Suppressor macrophage treated with lipopolysaccharide for 4 hours (primary cell): ENCODE results near the gene USP34.
"Not testable (repeated sequence)": the region's sequence is repeated elsewhere in the genome, so short reads cannot be mapped to it uniquely, and the experiment has no call there.

Experiments used
- DNase-seq: peaks from one replicate; pipeline ENCODE4 v3.0.0-alpha.2; 2020

USP34 gene

DNA sequence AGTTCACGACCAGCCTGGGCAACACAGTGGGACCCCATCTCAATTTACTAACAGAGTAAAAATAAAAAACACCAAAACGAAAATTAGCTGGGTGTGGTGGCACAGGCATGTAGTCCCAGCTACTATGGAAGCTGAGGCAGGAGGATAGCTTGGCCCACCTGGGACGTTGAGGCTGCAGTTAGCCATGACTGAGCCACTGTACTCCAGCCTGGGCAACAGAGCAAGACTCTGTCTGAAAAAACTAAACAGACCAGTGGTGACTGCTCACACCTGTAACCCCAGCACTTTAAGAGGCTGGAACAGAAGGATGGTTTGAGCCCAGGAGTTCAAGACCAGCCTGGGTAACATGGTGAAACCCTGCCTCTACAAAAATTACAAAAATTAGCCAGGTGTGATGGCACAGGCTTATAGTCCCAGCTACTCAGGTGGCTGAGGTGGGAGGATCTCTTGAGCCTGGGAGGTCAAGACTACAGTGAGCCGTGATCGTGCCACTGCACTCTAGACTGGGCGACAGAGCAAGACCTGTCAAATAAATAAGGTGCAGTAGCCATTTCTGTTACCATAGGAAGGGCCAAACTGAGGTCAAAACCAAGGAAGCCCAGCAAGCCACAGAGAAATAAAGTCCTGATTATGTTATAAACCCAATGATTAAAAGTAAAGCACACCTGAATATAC is 14.0 kb downstream of the USP34 start:
- no peak for DNase-seq

DNA sequence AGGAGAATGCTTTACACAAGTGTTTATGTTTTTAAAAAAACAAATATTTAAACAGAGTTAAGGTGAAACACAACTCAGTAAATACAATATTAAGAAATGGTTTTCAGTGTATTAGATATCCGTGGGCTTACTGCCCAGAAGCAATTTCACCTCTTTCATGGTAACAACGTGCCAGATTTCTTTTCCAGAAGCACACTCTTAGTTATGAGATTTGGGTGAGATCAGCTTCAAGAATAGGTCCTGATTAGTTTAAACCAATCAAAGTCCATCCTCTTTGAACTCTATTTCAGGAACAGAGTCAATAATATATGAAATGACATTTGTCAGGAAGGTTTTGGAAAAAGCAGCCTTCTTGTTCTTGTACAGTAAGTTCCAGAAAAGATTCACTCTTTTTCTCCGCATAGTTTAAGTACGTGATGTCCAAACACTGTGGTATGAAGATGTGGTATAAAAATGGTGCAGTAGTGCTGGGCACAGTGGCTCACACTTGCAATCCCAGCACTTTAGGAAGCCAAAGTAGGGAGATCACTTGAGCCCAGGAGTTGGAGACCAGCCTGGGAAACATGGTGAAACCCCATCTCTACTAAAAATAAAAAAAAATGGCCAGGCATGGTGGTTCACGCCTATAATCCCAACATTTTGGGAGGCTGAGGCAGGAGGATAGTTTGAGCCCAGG is 14.7 kb downstream of the USP34 start:
- DNase-seq = no peak

DNA sequence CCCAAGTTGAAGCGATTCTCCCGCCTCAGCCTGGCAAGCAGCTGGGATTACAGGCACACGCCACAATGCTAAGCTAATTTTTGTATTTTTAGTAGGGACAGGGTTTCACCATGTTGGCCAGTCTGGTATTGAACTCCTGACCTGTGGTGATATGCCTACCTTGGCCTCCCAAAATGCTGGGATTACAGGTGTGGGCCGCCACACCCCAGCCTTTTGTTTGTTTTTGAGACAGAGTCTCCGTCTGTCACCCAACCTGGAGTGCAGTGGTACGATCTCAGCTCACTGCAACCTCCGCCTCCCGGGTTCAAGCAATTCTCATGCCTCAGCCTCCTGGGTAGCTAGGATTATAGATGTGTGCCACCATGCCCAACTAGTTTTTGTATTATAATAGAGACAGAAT is 15.9 kb downstream of the USP34 start:
- not testable (repeated sequence) for DNase-seq

DNA sequence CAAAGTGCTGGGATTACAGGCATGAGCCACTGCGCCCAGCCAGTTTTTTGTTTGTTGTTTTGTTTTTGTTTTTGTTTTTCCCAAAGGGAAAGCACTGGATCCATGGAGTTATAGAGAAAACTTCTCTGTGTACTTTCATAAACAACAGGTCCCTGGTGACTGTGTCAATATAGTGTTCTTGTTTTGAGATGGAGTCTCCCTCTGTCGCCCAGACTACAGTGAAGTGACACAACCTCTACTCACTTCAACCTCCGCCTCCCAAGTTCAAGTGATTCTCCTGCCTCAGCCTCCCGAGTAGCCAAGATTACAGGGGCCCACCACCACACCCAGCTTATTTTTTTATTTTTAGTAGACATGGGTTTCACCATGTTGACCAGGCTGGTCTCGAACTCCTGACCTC is 16.5 kb downstream of the USP34 start:
- DNase-seq = no peak

GRCh38 chr2:61452392-61452791 is 18.5 kb downstream of the USP34 start:
- no peak for DNase-seq

GRCh38 chr2:61451178-61451577 is 19.7 kb downstream of the USP34 start:
- no peak for DNase-seq

DNA sequence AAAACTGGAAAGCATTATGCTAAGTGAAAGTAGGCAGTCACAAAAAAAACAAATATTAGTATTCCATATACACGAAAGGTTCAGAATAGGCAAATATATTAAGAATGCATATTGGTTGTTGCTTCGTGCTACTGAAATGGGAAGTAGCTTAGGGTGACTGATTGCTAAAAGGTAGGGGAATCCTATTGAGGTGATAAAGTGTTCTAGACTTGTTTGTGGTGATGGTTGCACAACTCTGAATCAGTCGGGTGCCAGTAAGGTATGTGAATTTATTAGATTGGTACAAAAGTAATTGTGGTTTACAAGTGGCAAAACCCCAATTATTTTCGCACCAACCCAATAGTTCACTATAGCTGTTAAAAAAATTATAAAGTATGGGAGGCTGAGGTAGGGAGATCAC is 20.7 kb downstream of the USP34 start:
- no peak for DNase-seq

GRCh38 chr2:61448229-61448628 is 22.7 kb downstream of the USP34 start:
- no peak for DNase-seq

DNA sequence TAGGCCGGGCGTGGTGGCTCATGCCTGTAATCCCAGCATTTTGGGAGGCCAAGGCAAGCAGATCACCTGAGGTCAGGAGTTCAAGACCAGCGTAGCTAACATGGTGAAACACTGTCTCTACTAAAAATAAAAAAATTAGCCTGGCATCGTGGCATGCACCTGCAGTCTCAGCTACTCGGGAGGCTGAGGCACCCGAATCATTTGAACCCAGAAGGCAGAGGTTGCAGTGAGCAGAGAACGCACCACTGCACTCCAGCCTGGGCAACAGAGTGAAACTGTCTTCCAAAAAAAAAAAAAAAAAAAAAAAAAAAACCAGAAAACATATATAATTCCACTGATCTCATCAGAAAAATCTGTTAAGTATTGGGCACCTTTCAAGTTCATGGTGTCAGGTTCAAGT is 23.9 kb downstream of the USP34 start:
- DNase-seq = not testable (repeated sequence)

- peak; percentile 86 for DNase-seq
Observed at GRCh38 chr2:61443342-61444041, 27.4 kb downstream of the USP34 start.

DNA sequence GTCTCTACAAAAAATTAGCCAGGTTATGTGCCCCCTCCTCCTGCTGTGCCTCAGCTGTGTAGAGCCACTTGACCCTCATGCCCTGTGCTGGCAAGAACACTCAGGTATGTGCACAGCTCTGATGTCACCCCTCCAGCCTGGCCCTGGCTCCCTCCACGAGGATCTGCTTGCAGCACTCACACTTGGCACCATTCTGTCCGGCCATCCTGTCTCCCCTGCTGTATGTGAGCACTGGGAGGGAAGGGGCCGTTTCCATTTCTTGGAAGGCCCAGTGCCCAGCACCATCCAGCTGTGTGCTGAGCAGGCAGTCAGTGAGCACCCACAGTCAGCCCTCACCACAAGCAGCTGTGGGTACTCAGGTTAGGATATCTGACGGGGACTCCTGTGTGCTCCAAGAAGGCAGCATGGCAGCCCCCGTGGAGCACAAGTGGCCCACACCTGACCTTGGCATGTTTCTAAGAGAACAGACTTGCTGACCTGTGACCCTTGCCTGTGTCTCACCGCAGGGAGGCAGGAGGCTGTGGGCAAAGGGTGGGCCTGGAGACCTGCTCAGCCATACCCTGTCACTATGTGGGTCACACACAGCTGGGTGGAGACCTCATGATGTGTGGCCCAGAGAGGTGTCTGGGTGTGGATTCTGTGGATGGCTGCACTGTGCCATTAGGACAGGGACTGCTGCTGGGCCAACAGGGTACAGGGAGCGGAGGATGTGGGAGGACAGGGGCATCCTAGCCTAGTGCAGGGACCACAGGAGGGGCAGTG is 31.5 kb downstream of the USP34 start:
- no peak for DNase-seq

GRCh38 chr2:61438670-61439069 is 32.2 kb downstream of the USP34 start:
- DNase-seq = no peak

DNA sequence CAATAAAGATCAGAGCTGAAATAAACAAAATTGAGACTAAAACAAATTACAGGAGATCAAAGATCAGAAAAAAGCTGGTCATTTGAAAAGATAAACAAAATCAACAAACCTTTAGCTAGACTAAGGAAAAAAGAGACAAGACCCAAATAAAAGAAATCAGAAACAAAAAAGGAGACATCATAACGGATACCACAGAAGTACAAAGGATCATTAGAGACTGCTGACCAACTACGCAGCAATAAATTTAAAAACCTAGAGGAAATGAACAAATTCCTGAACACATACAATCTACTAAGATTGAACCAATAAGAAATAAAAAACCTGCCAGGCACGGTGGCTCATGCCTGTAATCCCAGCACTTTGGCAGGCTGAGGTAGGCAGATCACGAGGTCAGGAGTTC is 33.7 kb downstream of the USP34 start:
- DNase-seq = no peak

GRCh38 chr2:61436092-61436491 is 34.8 kb downstream of the USP34 start:
- peak; percentile 86 for DNase-seq

DNA sequence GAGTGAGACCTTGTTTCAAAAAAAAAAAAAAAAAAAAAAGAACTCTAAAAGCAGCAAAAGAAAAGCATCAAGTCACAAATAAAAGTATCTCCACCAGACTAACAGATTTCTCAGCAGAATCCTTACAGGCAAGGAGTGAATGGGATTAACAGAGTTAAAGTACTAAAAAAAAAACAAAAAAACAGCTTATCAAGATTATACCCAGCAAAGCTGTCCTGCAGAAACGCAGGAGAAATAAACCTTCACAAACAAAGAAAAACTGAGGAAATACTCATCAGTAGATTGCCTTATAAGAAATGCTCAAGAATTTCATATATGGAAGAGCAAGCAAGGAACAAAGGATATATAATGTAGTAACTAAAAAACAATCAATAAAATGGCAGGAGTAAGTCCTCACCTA is 35.6 kb downstream of the USP34 start:
- DNase-seq = no peak

- peak; percentile 85 for DNase-seq
Observed at GRCh38 chr2:61434314-61434713, 36.6 kb downstream of the USP34 start.

- no peak for DNase-seq
Observed at GRCh38 chr2:61433606-61434005, 37.3 kb downstream of the USP34 start.

DNA sequence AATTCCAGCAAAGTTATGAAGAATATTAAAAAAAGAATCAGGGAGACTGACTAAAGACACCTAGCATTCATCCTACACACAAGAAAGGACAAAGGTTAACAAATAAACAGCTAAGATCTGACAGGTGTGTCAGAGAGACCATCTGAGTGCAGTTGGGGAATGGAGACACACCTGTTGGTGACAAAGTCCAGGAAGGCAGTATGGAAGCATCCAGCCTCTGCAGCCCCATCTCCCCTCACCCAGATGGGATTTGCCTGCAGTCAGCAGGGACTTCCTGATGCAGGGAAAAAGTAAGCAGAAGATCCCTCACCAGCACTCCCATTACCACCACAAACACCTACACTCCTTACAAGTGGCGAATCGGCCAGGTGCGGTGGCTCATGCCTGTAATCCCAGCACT is 37.9 kb downstream of the USP34 start:
- DNase-seq = no peak

DNA sequence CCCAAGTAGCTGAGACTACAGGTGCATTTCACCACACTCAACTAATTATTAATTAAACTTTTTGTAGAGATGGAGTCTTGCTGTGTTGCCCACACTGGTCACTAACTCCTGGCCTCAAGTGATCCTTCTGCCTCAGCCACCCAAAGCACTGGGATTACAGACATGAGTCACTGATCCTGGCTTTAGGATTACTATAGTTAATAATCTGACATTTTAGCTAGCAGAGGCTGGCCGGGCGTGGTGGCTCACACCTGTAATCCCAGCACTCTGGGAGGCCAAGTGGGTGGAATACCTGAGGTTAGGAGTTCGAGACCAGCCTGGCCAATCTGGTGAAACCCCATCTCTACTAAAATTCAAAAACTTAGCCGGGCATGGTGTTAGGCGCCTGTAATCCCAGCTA is 39.5 kb downstream of the USP34 start:
- DNase-seq = no peak

DNA sequence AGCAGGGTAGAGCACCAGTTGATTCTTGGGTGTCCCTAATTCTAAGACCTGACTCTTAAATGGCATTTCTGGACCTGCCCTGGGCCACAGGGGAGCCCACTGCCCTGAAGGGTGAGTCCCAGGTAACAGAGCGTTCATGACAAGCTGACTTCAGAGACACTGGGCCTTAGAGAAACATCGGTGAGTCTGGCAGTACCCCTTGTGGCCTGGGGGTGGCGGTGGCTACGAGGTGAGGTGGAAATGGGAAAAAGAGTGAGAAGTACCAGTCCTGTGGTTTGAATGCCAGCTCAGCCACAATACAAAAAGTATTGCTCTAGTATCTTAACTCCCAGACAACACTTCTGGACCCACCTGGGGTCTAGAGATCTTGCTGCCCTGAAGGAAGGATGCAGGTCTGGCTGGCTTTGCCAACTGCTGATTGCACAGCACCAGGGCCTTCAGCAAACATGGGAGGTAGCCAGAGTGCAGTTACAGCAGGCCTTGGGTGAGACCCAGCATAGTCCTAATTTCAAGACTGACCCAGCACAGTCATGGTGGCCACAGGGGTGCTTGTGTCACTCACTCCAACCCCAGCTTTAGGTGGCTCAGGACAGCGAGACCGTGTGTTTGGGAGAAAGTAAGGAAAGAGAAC is 44.5 kb downstream of the USP34 start:
- DNase-seq = peak; percentile 71

DNA sequence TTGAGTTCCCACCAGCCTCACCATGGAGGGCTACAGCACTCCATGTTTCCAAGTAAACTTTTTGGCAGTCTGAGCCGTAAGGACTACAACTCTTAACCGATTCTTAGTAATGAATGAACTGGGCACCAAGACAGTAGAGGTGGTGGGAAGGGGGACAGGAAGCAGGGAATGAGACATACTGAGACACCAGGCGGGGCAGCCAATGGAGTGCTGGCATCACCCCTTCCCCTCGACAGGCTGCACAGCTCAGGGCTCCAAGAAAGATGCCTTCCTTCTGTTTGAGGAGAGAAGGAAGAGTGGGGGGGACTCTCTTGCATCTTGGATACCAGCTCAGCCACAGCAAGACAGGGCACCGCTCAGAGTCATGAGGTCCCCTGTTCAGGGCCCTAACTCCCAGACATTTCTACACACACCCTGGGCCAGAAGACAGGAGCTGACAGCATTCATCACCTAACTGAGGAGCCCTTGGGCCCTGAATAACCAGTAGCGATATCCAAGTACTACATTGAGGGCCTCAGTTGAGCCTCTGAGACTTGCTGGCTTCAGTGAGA is 45.2 kb downstream of the USP34 start:
- DNase-seq = no peak

- DNase-seq = no peak
Observed at GRCh38 chr2:61423714-61424113, 47.2 kb downstream of the USP34 start.

- DNase-seq = no peak
Observed at GRCh38 chr2:61421611-61422010, 49.3 kb downstream of the USP34 start.
